Stimulated activated naive CD4-positive, alpha-beta T cell (primary cell): Measurements from ENCODE around the gene FDPS.
"Not testable (repeated sequence)": the region's sequence is repeated elsewhere in the genome, so short reads cannot be mapped to it uniquely, and the experiment has no call there.

Source experiments
- DNase-seq, 6 experiments: peaks; one replicate each; lab custom pipeline; 2025; lab: John Stamatoyannopoulos, UW

The FDPS gene

GRCh38 chr1:155320252-155320651, 11.6 kb downstream of the FDPS start:
- DNase-seq = no peak

GRCh38 chr1:155320661-155321617, 12.3 kb downstream of the FDPS start, which contains the start of gene RUSC1:
RUSC1 (plus strand) TSS chr1:155320894; CDS start chr1:155321774, 880 bp downstream.
- DNase-seq = peak; percentile 45 to 79 (median 67)

DNA sequence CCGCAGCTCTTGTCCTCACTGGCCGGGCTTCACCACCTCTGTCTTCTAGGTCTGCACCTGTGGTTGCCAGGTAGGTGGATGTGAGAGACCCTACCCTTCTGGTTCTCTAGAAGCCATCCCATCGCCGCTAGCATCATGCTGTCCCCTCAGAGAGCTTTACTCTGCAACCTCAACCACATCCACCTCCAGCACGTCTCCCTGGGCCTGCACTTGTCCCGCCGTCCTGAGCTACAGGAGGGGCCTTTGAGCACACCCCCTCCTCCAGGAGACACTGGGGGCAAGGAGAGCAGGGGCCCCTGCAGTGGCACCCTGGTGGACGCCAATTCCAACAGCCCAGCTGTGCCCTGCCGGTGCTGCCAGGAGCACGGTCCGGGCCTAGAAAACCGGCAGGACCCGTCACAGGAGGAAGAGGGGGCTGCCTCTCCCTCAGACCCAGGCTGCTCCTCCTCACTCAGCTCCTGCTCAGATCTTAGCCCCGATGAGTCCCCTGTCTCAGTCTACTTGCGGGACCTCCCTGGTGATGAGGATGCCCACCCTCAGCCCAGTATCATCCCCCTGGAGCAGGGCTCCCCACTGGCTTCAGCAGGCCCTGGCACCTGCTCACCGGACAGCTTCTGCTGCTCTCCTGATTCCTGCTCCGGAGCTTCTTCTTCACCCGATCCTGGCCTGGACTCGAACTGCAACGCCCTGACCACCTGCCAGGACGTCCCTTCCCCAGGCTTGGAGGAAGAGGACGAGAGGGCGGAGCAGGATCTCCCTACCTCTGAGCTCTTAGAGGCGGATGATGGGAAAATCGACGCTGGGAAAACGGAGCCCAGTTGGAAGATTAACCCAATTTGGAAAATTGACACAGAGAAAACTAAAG, 13.2 kb downstream of the FDPS start:
- DNase-seq = peak in 1 of 6 experiments; percentile 11

GRCh38 chr1:155322571-155322952, 13.9 kb downstream of the FDPS start:
- peak in 2 of 6 experiments; percentile 22 to 36 for DNase-seq

GRCh38 chr1:155322953-155323728, 14.5 kb downstream of the FDPS start:
- DNase-seq = peak; percentile 58 to 87 (median 76)

DNA sequence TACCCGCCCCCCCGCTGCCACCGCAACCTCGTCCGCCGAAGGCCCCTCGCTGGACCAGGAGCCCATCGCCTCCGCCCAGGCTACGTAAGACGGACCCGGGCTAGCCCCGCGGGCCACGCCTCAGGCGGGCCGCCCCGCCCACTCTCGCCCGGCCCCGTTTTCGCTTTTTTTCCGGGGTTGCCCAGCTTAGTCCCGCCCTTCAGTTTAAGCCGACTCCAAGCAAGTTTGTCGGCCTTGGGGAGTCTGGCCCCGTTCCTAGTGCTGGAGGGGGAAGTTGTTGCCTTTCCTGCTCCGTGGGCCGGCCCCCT, 15.0 kb downstream of the FDPS start:
- DNase-seq = peak; percentile 52 to 79 (median 74)

- peak; percentile 67 to 89 (median 80) for DNase-seq
Observed at GRCh38 chr1:155324037-155324716, 15.5 kb downstream of the FDPS start.

GRCh38 chr1:155324717-155325602, 16.3 kb downstream of the FDPS start:
- DNase-seq = peak in 3 of 6 experiments; percentile 21 to 36 (median 23)

GRCh38 chr1:155325603-155325893, 16.9 kb downstream of the FDPS start:
- DNase-seq = peak in 1 of 6 experiments; percentile 21

GRCh38 chr1:155326020-155326526, 17.4 kb downstream of the FDPS start:
- peak in 1 of 6 experiments; percentile 19 for DNase-seq

DNA sequence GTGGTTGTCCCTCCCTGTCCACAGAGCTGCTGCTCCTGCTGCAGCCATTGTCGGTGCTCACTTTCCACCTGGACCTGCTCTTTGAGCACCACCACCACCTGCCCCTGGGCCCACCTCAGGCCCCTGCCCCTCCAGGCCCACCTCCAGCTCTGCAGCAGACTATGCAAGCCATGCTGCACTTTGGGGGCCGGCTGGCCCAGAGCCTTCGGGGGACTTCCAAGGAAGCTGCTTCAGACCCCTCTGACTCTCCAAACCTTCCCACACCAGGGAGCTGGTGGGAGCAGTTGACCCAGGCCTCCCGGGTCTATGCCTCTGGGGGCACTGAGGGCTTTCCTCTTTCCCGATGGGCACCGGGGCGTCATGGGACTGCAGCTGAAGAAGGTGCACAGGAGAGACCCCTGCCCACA, 18.0 kb downstream of the FDPS start:
- DNase-seq = no peak

GRCh38 chr1:155327981-155328380, 19.3 kb downstream of the FDPS start:
- no peak for DNase-seq

DNA sequence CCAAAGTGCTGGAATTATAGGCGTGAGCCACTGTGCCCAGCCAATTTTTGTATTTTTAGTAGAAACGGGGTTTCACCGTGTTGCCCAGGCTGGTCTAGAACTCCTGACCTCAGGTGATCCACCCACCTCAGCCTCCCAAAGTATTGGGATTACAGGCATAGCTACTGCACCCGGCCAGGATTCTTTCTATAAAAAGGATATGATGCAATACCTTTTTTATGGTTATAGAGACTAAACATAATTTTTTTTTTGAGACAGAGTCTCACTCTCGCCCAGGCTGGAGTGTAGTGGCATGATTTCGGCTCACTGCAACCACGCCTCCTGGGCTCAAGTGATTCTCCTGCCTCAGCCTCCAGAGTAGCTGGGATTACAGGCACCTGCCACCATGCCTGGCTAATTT, 20.2 kb downstream of the FDPS start:
- not testable (repeated sequence) for DNase-seq

DNA sequence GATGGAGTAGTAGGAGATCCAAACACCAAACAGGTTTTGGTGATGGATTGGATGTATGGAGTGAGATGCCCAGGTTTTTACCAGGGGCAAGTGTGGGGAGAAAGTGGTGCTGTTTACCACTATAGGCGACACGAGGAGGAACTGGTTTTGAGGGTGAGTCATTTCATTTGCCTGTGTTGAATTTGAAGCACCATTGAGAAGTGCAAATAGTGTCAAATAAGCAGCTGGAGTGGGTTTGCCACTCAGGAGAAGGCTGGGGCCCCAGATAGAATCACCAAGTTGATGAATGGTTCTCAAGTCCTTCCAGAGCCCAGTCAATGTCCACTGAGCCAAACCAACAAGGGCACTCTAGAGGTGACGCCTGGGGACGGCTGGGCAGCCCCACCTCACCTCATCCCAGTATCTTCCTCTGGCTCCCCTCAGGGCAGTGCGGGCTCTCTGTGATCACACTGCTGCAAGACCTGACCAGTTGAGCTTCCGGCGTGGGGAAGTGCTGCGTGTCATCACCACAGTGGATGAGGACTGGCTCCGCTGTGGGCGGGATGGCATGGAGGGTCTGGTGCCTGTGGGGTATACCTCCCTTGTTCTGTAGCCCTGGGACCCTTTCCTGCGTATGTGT, 21.4 kb downstream of the FDPS start:
- DNase-seq = no peak

DNA sequence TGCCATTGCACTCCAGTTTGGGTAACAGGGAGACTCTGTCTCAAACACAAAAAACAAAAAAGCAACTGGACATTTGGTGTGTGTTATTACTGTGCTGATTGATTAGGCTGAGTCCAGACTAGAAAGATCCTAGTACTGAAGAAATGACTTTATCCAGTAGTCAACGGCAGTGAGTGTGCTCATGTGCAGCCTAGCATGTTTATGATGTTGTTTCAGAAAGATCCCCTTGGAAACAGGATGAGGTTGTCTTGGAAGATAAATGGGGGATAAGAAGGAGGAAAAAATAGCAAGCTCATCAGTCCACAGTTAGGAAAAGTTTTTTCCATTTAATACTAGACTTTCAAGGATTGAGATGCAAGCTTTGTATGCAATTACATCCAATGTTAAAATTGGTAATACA, 26.3 kb downstream of the FDPS start:
- DNase-seq = no peak

DNA sequence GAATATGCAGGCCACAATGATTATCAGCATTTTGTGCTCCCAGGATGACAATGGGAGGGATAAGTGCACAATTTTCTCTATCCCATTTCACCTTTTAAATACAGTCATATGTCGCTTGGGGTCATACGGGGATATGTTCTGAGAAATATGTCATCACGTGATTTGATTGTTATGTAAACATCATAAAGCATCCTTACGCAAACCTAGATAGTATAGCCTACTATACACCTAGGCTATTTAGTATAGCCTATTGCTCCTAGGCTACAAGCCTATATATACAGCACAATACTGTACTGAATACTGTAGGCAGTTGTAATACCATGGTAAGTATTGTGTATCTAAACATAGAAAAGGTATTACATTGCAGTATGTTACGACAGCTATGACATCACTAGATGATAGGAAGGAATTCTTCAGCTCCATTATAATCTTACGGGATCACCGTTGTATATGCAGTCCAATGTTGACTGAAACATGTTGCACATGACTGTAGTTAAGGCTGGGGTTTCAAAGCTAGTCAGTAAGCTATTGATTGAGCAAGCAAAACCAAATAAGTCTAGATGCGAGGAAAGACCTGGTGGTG, 30.9 kb downstream of the FDPS start:
- DNase-seq = no peak

GRCh38 chr1:155342842-155343241, 34.2 kb downstream of the FDPS start:
- no peak for DNase-seq

- DNase-seq = no peak
Observed at GRCh38 chr1:155352631-155353030, 44.0 kb downstream of the FDPS start.

DNA sequence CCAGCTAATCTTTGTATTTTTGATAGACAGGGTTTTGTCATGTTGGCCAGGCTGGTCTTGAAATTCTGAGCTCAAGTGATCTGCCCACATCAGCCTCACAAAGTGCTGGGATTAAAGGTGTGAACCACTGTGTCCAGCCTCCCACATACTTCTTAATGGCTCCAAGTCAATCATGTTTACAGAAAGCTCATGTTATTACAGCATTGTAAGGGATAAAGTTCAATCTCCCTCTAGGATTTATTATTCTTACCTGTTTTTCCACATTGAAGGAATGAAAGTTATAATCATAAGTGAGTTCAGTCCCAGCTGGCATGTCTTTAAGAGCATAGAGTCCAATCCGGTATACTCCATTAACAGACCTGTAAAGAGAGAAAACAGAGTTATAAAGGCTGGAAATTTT, 51.4 kb downstream of the FDPS start:
- no peak for DNase-seq
